CD4-positive, alpha-beta T cell treated with Interleukin-21 for 1 hour (primary cell): ENCODE measurements around the gene FOXG1.

Experiments used
- DNase-seq: peaks from one replicate; pipeline ENCODE4 v3.0.0-alpha.2; 2020

FOXG1 gene

DNA sequence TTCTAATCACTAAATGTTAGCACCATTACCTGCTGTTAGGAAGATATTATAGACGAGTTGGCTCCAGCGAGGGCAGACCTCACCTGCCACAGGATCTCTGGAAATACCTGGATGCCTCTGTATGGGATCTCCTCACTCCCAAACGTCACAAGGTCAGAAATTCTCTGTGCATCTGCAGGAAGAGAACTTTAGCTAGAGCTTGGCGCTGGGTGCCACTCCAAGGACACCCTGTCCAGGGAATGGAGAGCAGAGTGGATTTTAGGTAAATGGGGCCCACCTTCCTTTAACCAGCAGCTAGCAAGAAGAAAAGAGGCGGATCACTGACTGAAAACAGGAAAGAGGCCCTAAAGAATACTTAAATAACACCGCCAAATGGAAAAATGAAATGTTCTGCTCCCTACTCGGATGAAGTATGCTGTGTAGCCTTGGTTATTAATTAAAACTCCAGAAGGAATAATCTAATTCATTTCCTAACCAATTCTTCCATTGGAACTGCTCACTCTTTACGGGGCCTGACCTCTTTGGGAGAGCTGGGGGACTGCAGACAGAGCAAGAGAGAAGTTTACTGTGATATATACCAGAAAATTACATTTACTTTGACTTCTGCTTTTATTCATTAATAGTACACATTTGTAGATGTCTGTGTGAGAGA lies 4.2 kb upstream of the FOXG1 start:
- no peak for DNase-seq

GRCh38 chr14:28762955-28763326 lies 3.6 kb upstream of the FOXG1 start:
- DNase-seq = no peak

GRCh38 chr14:28763751-28764256 lies 2.8 kb upstream of the FOXG1 start:
- no peak for DNase-seq

- DNase-seq = no peak
Measured at GRCh38 chr14:28764257-28765160, 2.1 kb upstream of the FOXG1 start.

- no peak for DNase-seq
Measured at GRCh38 chr14:28765169-28765830, 1.3 kb upstream of the FOXG1 start.

DNA sequence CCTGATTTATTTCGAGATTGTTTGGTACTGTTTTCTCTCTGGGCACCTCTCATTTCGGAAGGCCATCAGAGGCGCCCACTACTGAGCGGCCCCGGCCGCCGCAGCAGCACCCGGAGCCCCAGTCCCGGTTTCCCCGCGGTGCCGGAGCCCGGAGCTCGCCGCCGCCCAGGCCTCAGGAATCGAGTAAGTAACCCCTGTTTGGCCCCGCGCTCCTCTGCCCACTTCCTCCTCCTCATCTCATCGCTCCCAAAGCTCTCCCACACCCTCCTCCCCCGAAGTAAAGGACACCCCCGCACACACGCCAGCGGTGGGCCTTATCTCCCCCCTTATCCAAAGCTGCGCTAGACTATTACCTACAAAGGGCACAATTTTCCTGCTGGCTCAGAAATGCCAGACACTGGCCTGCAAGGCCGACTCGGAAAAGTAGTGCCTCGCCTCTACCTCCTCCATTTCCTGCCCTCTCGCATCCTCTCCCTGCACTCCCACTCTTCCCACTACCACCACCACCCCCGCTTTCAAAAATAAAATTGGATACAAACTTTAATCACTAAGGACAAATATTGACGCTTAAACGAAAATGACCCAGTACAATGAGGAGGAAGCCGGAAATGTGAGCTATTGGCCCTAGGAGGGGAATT lies 637 bp upstream of the FOXG1 start:
- no peak for DNase-seq

- DNase-seq = no peak
Measured at GRCh38 chr14:28767030-28767852, 654 bp downstream of the FOXG1 start.

GRCh38 chr14:28767853-28768741 lies 1.5 kb downstream of the FOXG1 start:
- DNase-seq = no peak

DNA sequence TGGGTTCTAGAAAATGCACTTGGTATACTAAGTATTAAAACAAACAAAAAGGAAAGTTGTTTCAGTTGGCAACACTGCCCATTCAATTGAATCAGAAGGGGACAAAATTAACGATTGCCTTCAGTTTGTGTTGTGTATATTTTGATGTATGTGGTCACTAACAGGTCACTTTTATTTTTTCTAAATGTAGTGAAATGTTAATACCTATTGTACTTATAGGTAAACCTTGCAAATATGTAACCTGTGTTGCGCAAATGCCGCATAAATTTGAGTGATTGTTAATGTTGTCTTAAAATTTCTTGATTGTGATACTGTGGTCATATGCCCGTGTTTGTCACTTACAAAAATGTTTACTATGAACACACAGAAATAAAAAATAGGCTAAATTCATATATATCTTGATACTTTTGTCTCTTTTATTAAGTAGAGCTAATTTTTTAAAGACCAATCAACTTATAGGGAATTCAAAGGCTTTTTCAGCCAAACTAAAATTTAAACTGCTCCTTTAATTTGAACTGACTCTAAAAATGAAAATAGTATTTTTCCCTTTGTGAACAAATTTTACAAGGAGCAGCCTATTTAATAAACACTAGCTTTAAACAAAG lies 2.8 kb downstream of the FOXG1 start:
- DNase-seq = no peak

DNA sequence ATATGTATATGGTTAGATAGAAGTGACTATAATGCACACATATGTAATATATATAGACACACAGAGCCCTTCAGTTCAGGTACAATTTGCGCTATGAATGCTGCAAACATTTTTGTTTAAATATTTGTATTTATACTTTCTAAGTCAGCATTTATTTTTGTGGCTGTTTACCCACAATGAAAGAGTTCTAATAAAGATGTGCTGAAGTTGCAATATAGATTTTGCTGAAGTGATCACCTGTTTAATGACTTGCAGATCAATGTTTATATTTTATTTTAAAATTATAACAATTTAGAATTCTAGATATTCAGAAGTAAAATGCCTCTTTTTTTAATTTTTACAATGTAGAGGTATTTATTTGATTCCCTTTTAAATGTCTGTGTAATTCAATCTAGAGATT lies 3.5 kb downstream of the FOXG1 start:
- DNase-seq = no peak

DNA sequence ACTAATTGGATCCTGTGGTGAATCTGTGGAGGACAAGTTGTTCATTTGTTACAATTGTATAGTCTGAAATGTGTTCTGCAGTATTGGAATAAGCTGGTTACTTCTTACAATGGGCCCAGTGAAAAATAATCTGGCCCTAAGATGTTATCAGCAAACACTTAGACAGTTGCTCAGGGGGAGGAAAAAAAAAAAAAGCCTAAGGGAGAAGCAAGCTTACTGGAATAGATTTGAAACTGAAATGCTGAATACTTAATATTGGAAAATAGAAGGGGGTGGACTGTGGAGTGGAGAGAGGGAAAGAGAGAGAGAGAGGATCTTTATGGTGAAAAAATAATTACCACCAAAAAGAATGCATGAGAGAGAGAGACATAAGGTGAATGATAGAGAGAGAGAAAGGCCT lies 4.0 kb downstream of the FOXG1 start:
- no peak for DNase-seq

DNA sequence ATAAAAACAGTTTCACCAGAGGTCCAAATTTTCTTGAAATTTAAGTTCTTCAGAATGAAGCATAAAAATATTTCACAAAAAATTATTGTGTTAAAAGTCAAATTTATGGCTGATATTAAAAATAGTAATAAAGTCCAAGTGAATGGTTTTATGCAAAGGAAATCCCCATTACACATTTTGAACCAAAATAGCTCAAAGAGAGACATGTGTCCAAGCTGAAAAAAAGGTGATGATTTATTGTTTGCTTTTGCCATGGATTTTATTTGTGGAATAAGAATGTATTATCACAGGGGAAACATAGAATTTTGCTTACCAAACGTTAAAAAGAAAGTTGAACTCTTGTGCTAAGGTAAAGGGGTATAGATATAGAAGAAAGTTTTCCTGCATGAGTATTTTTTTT lies 4.6 kb downstream of the FOXG1 start:
- DNase-seq = no peak

GRCh38 chr14:28772613-28773012 lies 6.0 kb downstream of the FOXG1 start:
- DNase-seq = no peak

DNA sequence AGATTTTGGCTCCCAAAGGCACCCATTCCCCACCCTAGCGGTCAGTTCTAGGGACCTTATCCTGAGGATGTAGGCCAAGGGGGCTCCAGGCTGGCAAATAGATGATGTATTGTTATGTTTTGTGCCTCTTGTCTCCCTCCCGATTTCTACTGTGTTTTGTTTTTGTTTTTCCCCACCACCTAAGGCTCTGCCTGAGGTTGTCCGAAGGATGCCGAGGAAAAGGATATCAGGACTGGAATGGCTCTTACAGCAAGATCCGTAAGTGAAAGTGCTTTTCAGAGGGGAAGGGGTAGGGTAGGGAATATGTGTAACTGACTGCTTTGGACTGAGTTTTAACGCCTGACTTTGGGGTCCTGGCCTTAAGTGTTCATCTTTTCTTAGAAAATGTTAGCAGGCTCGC lies 6.6 kb downstream of the FOXG1 start:
- DNase-seq = no peak

DNA sequence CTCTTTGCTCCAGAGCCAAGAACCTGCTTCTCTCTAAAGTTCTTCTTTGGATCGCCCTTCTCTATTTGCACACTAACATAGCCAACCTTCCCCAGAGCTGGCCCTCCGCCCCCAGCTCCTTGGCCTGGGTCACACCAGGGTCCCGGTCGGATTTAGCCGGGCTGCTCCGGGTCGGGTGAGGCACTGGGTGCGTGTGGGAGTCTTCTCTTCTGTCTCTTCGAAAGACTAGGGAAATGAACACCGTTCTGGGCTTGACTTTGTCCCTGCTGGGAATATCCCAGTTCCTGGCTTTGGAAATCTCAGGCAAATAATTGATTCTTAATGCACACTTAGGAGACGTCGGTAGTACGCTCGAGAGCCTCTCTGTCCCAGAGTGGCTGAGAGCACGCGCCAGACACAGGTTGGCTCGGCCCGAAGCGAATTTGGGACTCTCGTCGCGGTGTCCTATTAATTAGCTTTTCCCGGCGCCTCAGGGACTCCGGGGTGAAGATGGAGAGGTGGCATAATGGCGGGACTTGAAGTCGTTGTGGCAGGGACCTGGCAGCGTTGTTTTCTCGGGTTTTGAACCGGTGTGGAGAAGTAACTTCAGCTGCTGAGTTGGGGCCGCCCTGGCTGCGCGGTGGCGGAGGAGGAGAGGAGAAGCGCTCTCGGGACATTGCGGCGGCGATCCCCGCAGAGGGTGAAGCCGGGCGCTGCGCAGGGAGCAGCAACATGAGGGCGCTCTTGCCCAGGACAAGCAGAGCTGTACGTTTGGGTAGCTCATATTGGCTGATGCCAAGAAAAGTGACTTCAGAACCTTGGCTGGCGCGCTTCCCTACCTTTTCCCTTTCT lies 7.5 kb downstream of the FOXG1 start:
- no peak for DNase-seq

DNA sequence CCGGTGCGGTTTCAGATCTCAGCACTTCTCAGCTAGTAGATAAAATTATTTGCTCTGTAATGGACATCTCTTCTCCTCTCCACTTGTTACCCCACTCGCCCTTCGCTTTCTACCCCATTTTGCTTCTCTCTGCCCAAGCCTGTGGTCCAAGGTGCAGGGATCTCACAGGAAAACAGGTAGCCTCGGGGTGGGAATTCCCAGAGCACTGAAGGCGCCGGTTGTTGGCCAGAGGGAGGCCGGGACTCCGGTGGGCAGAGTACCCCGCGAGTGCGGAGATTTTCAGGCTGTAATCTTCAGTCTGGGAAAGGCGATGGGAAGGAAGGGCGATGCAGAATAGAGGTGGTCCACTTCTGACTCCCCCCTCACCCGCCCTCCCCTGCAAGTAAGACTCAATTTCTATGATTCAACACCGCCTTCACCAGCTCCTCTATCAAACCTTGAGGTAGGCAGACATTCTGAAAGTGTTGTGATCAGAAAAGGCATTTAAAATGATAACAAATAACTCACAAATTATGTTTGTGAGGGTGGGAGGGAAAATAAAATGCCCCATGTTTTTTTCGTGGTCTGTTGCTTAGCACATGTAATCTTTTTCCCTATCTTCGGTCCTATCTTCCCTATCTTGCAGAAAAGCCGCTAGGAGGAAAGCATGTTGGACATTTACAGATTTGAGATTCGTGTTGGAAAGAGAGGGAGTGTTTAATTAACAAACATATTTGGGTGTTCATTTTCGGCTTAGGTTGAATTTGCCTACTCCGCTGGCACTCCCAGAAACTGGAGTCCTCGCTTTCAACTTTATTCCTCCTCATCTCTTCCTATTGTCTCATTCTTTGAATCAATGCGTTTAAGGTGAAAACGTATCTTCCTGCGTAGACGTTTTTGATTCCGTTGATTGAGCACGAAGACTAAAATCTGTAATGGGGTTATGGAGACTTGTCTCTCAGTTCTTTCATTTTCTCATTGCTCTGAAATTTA lies 8.5 kb downstream of the FOXG1 start:
- DNase-seq = no peak

- DNase-seq = no peak
Measured at GRCh38 chr14:28776482-28777266, 10.1 kb downstream of the FOXG1 start.
